Psoas muscle (tissue), 8 donors: ENCODE measurements around the gene EEPD1. TPM values are rescaled to one million over a fixed set of nuclear protein-coding genes. Genes with fewer than 3 reads are reported as not detected.
A peak's percentile ranks its signal among the peaks of the same experiment; 100 is the strongest.

Experiments
- ATAC-seq, 4 donors: fragments of 200-7000 bp; cut with Tn5 transposase; one replicate each; pipeline ENCODE4 v1.9.1; 2020; ENCODE audit warnings: moderate library complexity in 3 of 4, mild to moderate bottlenecking in 2 of 4
- DNase-seq, 2 donors: peaks; one replicate each; pipeline ENCODE4 v3.0.0-alpha.2; 2020
- H3K27ac ChIP-seq: fragments of 200-600 bp; one replicate; pipeline ENCODE4 v1.8.0; 2022
- H3K27me3 ChIP-seq, 3 donors: fragments of 200-600 bp in 1 of 3; one replicate each; pipeline versions ENCODE4 v1.6.1 to v1.8.0; 2013 to 2022; ENCODE audit warnings: low read length in 2 of 3, mild to moderate bottlenecking in 2 of 3, moderate library complexity in 1 of 3; ENCODE audit not compliant: insufficient read depth in 3 of 3
- H3K36me3 ChIP-seq, 2 donors: fragments of 200-600 bp in 1 of 2; one replicate each; pipeline versions ENCODE4 v1.6.1 to v1.8.0; 2013 to 2022; ENCODE audit warnings: low read depth in 1 of 2, mild to moderate bottlenecking in 1 of 2, moderate library complexity in 1 of 2; ENCODE audit not compliant: insufficient read depth in 1 of 2
- H3K4me1 ChIP-seq: fragments of 200-600 bp; one replicate; pipeline ENCODE4 v1.8.0; 2022
- H3K4me3 ChIP-seq: fragments of 200-600 bp; one replicate; pipeline ENCODE4 v1.8.0; 2022; ENCODE audit warnings: mild to moderate bottlenecking
- H3K9me3 ChIP-seq: fragments of 200-600 bp; one replicate; pipeline ENCODE4 v1.8.0; 2022
- CTCF ChIP-seq: fragments of 200-600 bp; IDR thresholded peaks from one replicate; pipeline ENCODE4 v1.8.0; 2022; ENCODE audit warnings: antibody characterized with exemption
- WGBS, 3 donors: extraction: QIAGEN DNeasy Blood & Tissue Kit; methylation state at CpG; one replicate each; pipeline versions ENCODE4 v1.1.6 to v1.1.7; 2013; 5-methylcytosine and 5-hydroxymethylcytosine counted together
- intact Hi-C, 2 donors: fragments of 100-400 bp; cut with DNase I; formaldehyde crosslinking; loops; one replicate each; pipeline versions ENCODE4 v1.11.0 to v1.14.2; 2022
- polyA plus RNA-seq, 3 donors: library from polyadenylated mRNA; stranded (reverse); fragments of 200-250 nt; gene quantifications; one replicate each; pipeline ENCODE4 v1.2.3, GENCODE V29; 2013
- total RNA-seq, 4 donors: library from RNA; stranded (reverse); fragmentation: NEBNext Ultra II Directional in 2 of 4; extraction: Animal tissue kit (Norgen Biotek cat#: 25700) in 2 of 4; gene quantifications; one replicate each; pipeline versions ENCODE4 v1.2.1 to v1.2.4, GENCODE V29; 2021 to 2023
- donor health status: healthy with polysubstance abuse.
- donor health status: DM: no; HTN: no; CAD: no; lungs with moderate emphysema.
- donor health status: Bipolar disorder and iron deficiency.
- donor health status: healthy.
- donor health status: DM: yes; HTN: yes; CAD: no.
- donor health status: DM: no; HTN: no; CAD: no.
- donor health status: DM: no; HTN: no; CAD: no.
- donor health status: DM: yes; HTN: yes; CAD: no.

Gene EEPD1
- total and polyA plus RNA-seq, 7 donors = 7.3 to 61.2 (median 45.5) TPM

GRCh38 chr7:36204044-36204663 is 51.1 kb downstream of the EEPD1 start:
- intact Hi-C loops = no loop called here
- peak overlapping the region; percentile 79 for H3K27ac ChIP-seq

GRCh38 chr7:36204929-36205635 is 52.0 kb downstream of the EEPD1 start:
- H3K4me3 ChIP-seq = no peak overlapping the region
- intact Hi-C loops = loop anchor here (5.0 kb wide), 2 partner anchors 48 to 77 kb away; no protein-coding TSS in a partner anchor
- ATAC-seq = no peak
- no peak for TF ChIP-seq CTCF
- peaks cover 91% of the 10 kb centered on the region for H3K4me1 ChIP-seq
- no peak for DNase-seq
- H3K36me3 ChIP-seq = no peaks in the 10 kb centered on the region
- WGBS, 3 donors = 59 to 79% (median 64%) methylated on average over 6 of the region's 6 CpGs
- H3K27me3 ChIP-seq = no peaks in the 10 kb centered on the region
- H3K9me3 ChIP-seq = no peaks in the 10 kb centered on the region
- peak overlapping the region; percentile 79 for H3K27ac ChIP-seq

More at GRCh38 chr7:36204044-36204663, 51.1 kb downstream of the EEPD1 start:
- TF ChIP-seq CTCF = no peak
- H3K4me3 ChIP-seq = no peak overlapping the region
- ATAC-seq (no peak), DNase-seq (no peak)
- H3K9me3 ChIP-seq = no peaks in the 10 kb centered on the region
- H3K36me3 ChIP-seq = no peaks in the 10 kb centered on the region
- 85 to 92% (median 87%) methylated on average over 5 of the region's 5 CpGs for WGBS, 3 donors
- H3K27me3 ChIP-seq = no peaks in the 10 kb centered on the region
- peaks cover 88% of the 10 kb centered on the region for H3K4me1 ChIP-seq

- TF ChIP-seq CTCF = no peak
- intact Hi-C loops = loop anchor here (5.0 kb wide), 2 partner anchors 49 to 76 kb away; no protein-coding TSS in a partner anchor
Measured at GRCh38 chr7:36205803-36206202, 52.7 kb downstream of the EEPD1 start.

GRCh38 chr7:36207451-36208291 is 54.6 kb downstream of the EEPD1 start:
- H3K9me3 ChIP-seq = no peaks in the 10 kb centered on the region

More at GRCh38 chr7:36205803-36206202, 52.7 kb downstream of the EEPD1 start:
- peaks cover 98% of the 10 kb centered on the region for H3K4me1 ChIP-seq
- peak overlapping the region; percentile 79 for H3K27ac ChIP-seq
- H3K27me3 ChIP-seq = no peaks in the 10 kb centered on the region
- no peaks in the 10 kb centered on the region for H3K9me3 ChIP-seq
- DNase-seq = no peak
- 64 to 79% (median 68%) methylated on average over 6 of the region's 6 CpGs for WGBS, 3 donors
- no peak for ATAC-seq
- no peaks in the 10 kb centered on the region for H3K36me3 ChIP-seq
- no peak overlapping the region for H3K4me3 ChIP-seq

More at GRCh38 chr7:36207451-36208291, 54.6 kb downstream of the EEPD1 start:
- ATAC-seq = peak; percentile 79 to 82 (median 80)
- intact Hi-C loops = loop anchor here (5.0 kb wide), 2 partner anchors 50 to 75 kb away; no protein-coding TSS in a partner anchor
- Histone ChIP-seq H3K36me3 (no peaks in the 10 kb centered on the region), H3K27ac (peak overlapping the region; percentile 79), H3K4me1 (peaks cover 89% of the 10 kb centered on the region), H3K27me3 (no peaks in the 10 kb centered on the region), H3K4me3 (no peak overlapping the region)
- peak; percentile 79 to 90 for DNase-seq
- peak; percentile 30 for TF ChIP-seq CTCF
- 30 to 36% (median 31%) methylated on average over 10 of the region's 10 CpGs for WGBS, 3 donors
